Cerebellar nuclear complex (tissue), 1 donor: ENCODE data around the gene EFL1.
"Not testable (repeated sequence)": the region's sequence is repeated elsewhere in the genome, so short reads cannot be mapped to it uniquely, and the experiment has no call there.

Experiments
- DNase-seq, 2 experiments: peaks; one replicate each; lab custom pipeline; 2025; lab: John Stamatoyannopoulos, UW

The EFL1 gene

GRCh38 chr15:82197733-82198594 is 64.6 kb downstream of the EFL1 start:
- DNase-seq = peak in 1 of 2 experiments; percentile 57

- no peak for DNase-seq
Measured at GRCh38 chr15:82196353-82196752, 66.2 kb downstream of the EFL1 start.

GRCh38 chr15:82195818-82196217 is 66.7 kb downstream of the EFL1 start:
- DNase-seq = not testable (repeated sequence)

GRCh38 chr15:82194488-82194887 is 68.0 kb downstream of the EFL1 start:
- DNase-seq = not testable (repeated sequence)

- DNase-seq = not testable (repeated sequence)
Measured at GRCh38 chr15:82193435-82193834, 69.1 kb downstream of the EFL1 start.

- not testable (repeated sequence) for DNase-seq
Measured at GRCh38 chr15:82192394-82192793, 70.1 kb downstream of the EFL1 start.

- no peak for DNase-seq
Measured at GRCh38 chr15:82186719-82187406, 75.7 kb downstream of the EFL1 start.

GRCh38 chr15:82186161-82186560 is 76.4 kb downstream of the EFL1 start:
- no peak for DNase-seq

GRCh38 chr15:82184776-82185175 is 77.8 kb downstream of the EFL1 start:
- DNase-seq = no peak

GRCh38 chr15:82184355-82184754 is 78.2 kb downstream of the EFL1 start:
- DNase-seq = no peak

- no peak for DNase-seq
Measured at GRCh38 chr15:82183121-82184031, 79.2 kb downstream of the EFL1 start.

GRCh38 chr15:82181371-82181770 is 81.2 kb downstream of the EFL1 start:
- no peak for DNase-seq

- DNase-seq = no peak
Measured at GRCh38 chr15:82178061-82178460, 84.5 kb downstream of the EFL1 start.

GRCh38 chr15:82177291-82178010 is 85.1 kb downstream of the EFL1 start:
- DNase-seq = no peak

GRCh38 chr15:82176542-82176941 is 86.0 kb downstream of the EFL1 start:
- DNase-seq = no peak

GRCh38 chr15:82174471-82175235 is 87.9 kb downstream of the EFL1 start:
- DNase-seq = no peak

GRCh38 chr15:82173108-82173507 is 89.4 kb downstream of the EFL1 start:
- DNase-seq = no peak

GRCh38 chr15:82172506-82172905 is 90.0 kb downstream of the EFL1 start:
- DNase-seq = no peak

GRCh38 chr15:82168757-82169156 is 93.8 kb downstream of the EFL1 start:
- no peak for DNase-seq

GRCh38 chr15:82168296-82168695 is 94.2 kb downstream of the EFL1 start:
- DNase-seq = no peak

GRCh38 chr15:82165948-82166376 is 96.6 kb downstream of the EFL1 start:
- DNase-seq = no peak
